Measurements from ENCODE around the gene NDC1. TPM values are rescaled to one million over a fixed set of nuclear protein-coding genes. Genes with fewer than 3 reads are reported as not detected.
"Not testable (repeated sequence)": the region's sequence is repeated elsewhere in the genome, so short reads cannot be mapped to it uniquely, and the experiment has no call there.

NDC1 gene
- total RNA-seq, 2 donors from 2014 or later, result 15.3 to 20.6 TPM

- H3K4me1 ChIP-seq (replicated peaks), result no peaks in the 10 kb centered on the region
- no peak for DNase-seq (ENCODE audit: low spot score)
- no peaks in the 10 kb centered on the region for H3K9me3 ChIP-seq
- H3K36me3 ChIP-seq, result no peaks in the 10 kb centered on the region
- 97% methylated on average over 6 of the region's 6 CpGs for WGBS
- no peak overlapping the region for H3K27ac ChIP-seq
- no peak overlapping the region for H3K4me3 ChIP-seq
- no peak for TF ChIP-seq CTCF (IDR thresholded peaks at IDR 0.05)
- TF ChIP-seq POLR2AphosphoS5 (IDR thresholded peaks at IDR 0.05), result no peak
- TF ChIP-seq POLR2A (IDR thresholded peaks at IDR 0.05), result no peak
- no peaks in the 10 kb centered on the region for H3K27me3 ChIP-seq (replicated peaks; ENCODE audit: insufficient read depth)
- intact Hi-C loops (cut with DNase I), result no loop called here
Observed at GRCh38 chr1:53825306-53825705, 12.8 kb downstream of the NDC1 start.

- 57% methylated on average over 3 of the region's 3 CpGs for WGBS
- Histone ChIP-seq H3K27ac (no peak overlapping the region), H3K4me1 (replicated peaks) (no peaks in the 10 kb centered on the region), H3K36me3 (no peaks in the 10 kb centered on the region), H3K4me3 (no peak overlapping the region), H3K9me3 (no peaks in the 10 kb centered on the region), H3K27me3 (replicated peaks; ENCODE audit: insufficient read depth) (no peaks in the 10 kb centered on the region)
- TF ChIP-seq CTCF (IDR thresholded peaks at IDR 0.05) (no peak), POLR2AphosphoS5 (IDR thresholded peaks at IDR 0.05) (no peak), POLR2A (IDR thresholded peaks at IDR 0.05) (no peak)
- DNase-seq (ENCODE audit: low spot score), result no peak
- intact Hi-C loops (cut with DNase I), result no loop called here
Observed at GRCh38 chr1:53822931-53823330, 15.2 kb downstream of the NDC1 start.

- Histone ChIP-seq H3K4me1 (replicated peaks) (no peaks in the 10 kb centered on the region), H3K9me3 (no peaks in the 10 kb centered on the region), H3K36me3 (no peaks in the 10 kb centered on the region), H3K4me3 (no peak overlapping the region), H3K27ac (no peak overlapping the region), H3K27me3 (replicated peaks; ENCODE audit: insufficient read depth) (no peaks in the 10 kb centered on the region)
- TF ChIP-seq CTCF (IDR thresholded peaks at IDR 0.05) (no peak), POLR2AphosphoS5 (IDR thresholded peaks at IDR 0.05) (no peak), POLR2A (IDR thresholded peaks at IDR 0.05) (no peak)
- 89% methylated on average over 5 of the region's 5 CpGs for WGBS
- no peak for DNase-seq (ENCODE audit: low spot score)
- intact Hi-C loops (cut with DNase I), result no loop called here
Observed at GRCh38 chr1:53821380-53821779, 16.7 kb downstream of the NDC1 start.

GRCh38 chr1:53819387-53819786 lies 18.7 kb downstream of the NDC1 start:
- no peak for DNase-seq (ENCODE audit: low spot score)
- no peaks in the 10 kb centered on the region for H3K4me1 ChIP-seq (replicated peaks)
- H3K9me3 ChIP-seq, result no peaks in the 10 kb centered on the region
- no peaks in the 10 kb centered on the region for H3K27me3 ChIP-seq (replicated peaks; ENCODE audit: insufficient read depth)
- H3K4me3 ChIP-seq, result no peak overlapping the region
- TF ChIP-seq POLR2AphosphoS5 (IDR thresholded peaks at IDR 0.05) (no peak), POLR2A (IDR thresholded peaks at IDR 0.05) (no peak), CTCF (IDR thresholded peaks at IDR 0.05) (no peak)
- no peak overlapping the region for H3K27ac ChIP-seq
- intact Hi-C loops (cut with DNase I), result no loop called here
- no peaks in the 10 kb centered on the region for H3K36me3 ChIP-seq

- intact Hi-C loops (cut with DNase I); H3K4me3 ChIP-seq; H3K27me3 ChIP-seq (replicated peaks; ENCODE audit: insufficient read depth); H3K4me1 ChIP-seq (replicated peaks); H3K36me3 ChIP-seq; H3K9me3 ChIP-seq; H3K27ac ChIP-seq; DNase-seq (ENCODE audit: low spot score): not testable (repeated sequence)
- 96% methylated on average over 1 of the region's 1 CpG for WGBS
Observed at GRCh38 chr1:53816584-53816983, 21.5 kb downstream of the NDC1 start.

- H3K27ac ChIP-seq; H3K27me3 ChIP-seq (replicated peaks; ENCODE audit: insufficient read depth); intact Hi-C loops (cut with DNase I); H3K9me3 ChIP-seq; DNase-seq (ENCODE audit: low spot score); H3K4me1 ChIP-seq (replicated peaks); H3K36me3 ChIP-seq; H3K4me3 ChIP-seq: not testable (repeated sequence)
- 83% methylated on average over 1 of the region's 1 CpG for WGBS
Observed at GRCh38 chr1:53815484-53815883, 22.6 kb downstream of the NDC1 start.

Data from prostate gland (tissue), 2 donors.